Gastrocnemius medialis (tissue), 4 donors: ENCODE data around the gene SLC35E1.

ENCODE experiments used
- CTCF ChIP-seq, 5 experiments: fragments of 450-650 bp in 3 of 5; fragments of 200-600 bp in 2 of 5; sonication (generic) in 2 of 5; IDR thresholded peaks in 4 of 5; conservative IDR thresholded peaks in 1 of 5; 1 replicate in 4 of 5; 2 replicates in 1 of 5; pipeline ENCODE4 v1.5.1; 2016 to 2019; ENCODE audit warnings: antibody characterized with exemption in 5 of 5, mild to moderate bottlenecking in 3 of 5, moderate library complexity in 3 of 5
- POLR2A ChIP-seq, 2 donors: fragments of 450-650 bp; IDR thresholded peaks; one replicate each; pipeline ENCODE4 v1.6.1; 2017; ENCODE audit warnings: antibody characterized with exemption in 2 of 2, mild to moderate bottlenecking in 2 of 2, moderate library complexity in 2 of 2

- TF ChIP-seq CTCF (IDR thresholded peaks at IDR 0.05 in 4 of 5, conservative IDR thresholded peaks at IDR 0.05 in 1 of 5) (no peak), POLR2A (IDR thresholded peaks at IDR 0.05) (no peak)
These were observed 29.3 kb upstream of the SLC35E1 start for GRCh38 chr19:16601378-16602052.
